A549 (cell line): ENCODE results near the gene SAP130. TPM values are rescaled to one million over a fixed set of nuclear protein-coding genes. Genes with fewer than 3 reads are reported as not detected.

Source experiments
- ATAC-seq, 2 experiments: fragments of 200-7000 bp in 1 of 2; fragments of >200 bp in 1 of 2; cut with Nextera tagmentation in 1 of 2; cut with Tn5 transposase in 1 of 2; 3 replicates each; pipeline versions ENCODE4 v1.8.0 to v1.9.1; 2018 to 2020; ENCODE audit warnings: mild to moderate bottlenecking in 1 of 2, moderate library complexity in 1 of 2
- CTCF ChIA-PET: fragments of 300-600 bp; sonication (Branson Sonifier 250); formaldehyde crosslinking; extraction: SDS; loops from one replicate; lab custom pipeline; 2021; ENCODE audit warnings: antibody characterized with exemption, inconsistent platforms; lab: Yijun Ruan, JAX
- POLR2A ChIA-PET: fragments of 350-600 bp; formaldehyde crosslinking; extraction: SDS; loops from one replicate; lab custom pipeline; 2021; ENCODE audit warnings: antibody characterized with exemption, inconsistent platforms; lab: Yijun Ruan, JAX
- DNase-seq, 2 experiments: peaks; one replicate each; pipeline versions ENCODE4 v3.0.0 to v3.0.0-alpha.2; 2011 to 2016; ENCODE audit warnings: low read depth in 1 of 2, low spot score in 1 of 2
- FAIRE-seq: peaks from 2 replicates; lab custom pipeline; 2011; peaks lifted over from hg19 to GRCh38; lab: Jason Lieb, UNC
- H3K27ac ChIP-seq, 2 experiments: fragments of >200 bp; sonication (Bioruptor Twin); formaldehyde crosslinking; 3 replicates each; pipeline ENCODE4 v1.5.1; 2016 to 2017
- H3K4me1 ChIP-seq: fragments of >200 bp; sonication (Bioruptor Twin); formaldehyde crosslinking; 3 replicates; pipeline ENCODE4 v1.6.1; 2016
- H3K4me2 ChIP-seq: fragments of >200 bp; sonication (Bioruptor Twin); formaldehyde crosslinking; 3 replicates; pipeline ENCODE4 v1.6.1; 2016
- H3K4me3 ChIP-seq: fragments of >200 bp; sonication (Bioruptor Twin); formaldehyde crosslinking; 3 replicates; pipeline ENCODE4 v1.5.1; 2016
- H3K9me3 ChIP-seq: fragments of >200 bp; sonication (Bioruptor Twin); formaldehyde crosslinking; 3 replicates; pipeline ENCODE4 v1.6.1; 2016
- BHLHE40 ChIP-seq: IDR thresholded peaks from 2 replicates; pipeline ENCODE4 v1.6.1; 2012; ENCODE audit warnings: low read depth, low read length, inconsistent platforms
- CEBPB ChIP-seq, 2 experiments: fragments of >200 bp in 1 of 2; sonication (Bioruptor Twin) in 1 of 2; formaldehyde crosslinking in 1 of 2; IDR thresholded peaks; 2 replicates each; pipeline ENCODE4 v1.6.1; 2012 to 2016
- CHD2 ChIP-seq: fragments of 150-350 bp; IDR thresholded peaks from 2 replicates; pipeline ENCODE4 v1.6.1; 2014; ENCODE audit warnings: low read length; ENCODE audit not compliant: partially characterized antibody
- EHMT2 ChIP-seq: fragments of 200-600 bp; sonication (generic); IDR thresholded peaks from 2 replicates; pipeline ENCODE4 v1.6.1; 2016; ENCODE audit warnings: antibody characterized with exemption, low read depth, mild to moderate bottlenecking, moderate library complexity
- ELK1 ChIP-seq: fragments of 150-350 bp; IDR thresholded peaks from 2 replicates; pipeline ENCODE4 v1.6.1; 2014; ENCODE audit warnings: low read depth, mild to moderate bottlenecking, low read length
- ESRRA ChIP-seq: fragments of 150-350 bp; IDR thresholded peaks from 2 replicates; pipeline ENCODE4 v1.6.1; 2014; ENCODE audit warnings: mild to moderate bottlenecking, low read length, borderline replicate concordance
- FOSL2 ChIP-seq, 2 experiments: fragments of 450-650 bp in 1 of 2; fragments of >200 bp in 1 of 2; sonication (Bioruptor Twin) in 1 of 2; formaldehyde crosslinking; IDR thresholded peaks; 2 replicates each; pipeline versions ENCODE4 v1.5.0 to v1.6.1; 2016 to 2020; ENCODE audit warnings: mild to moderate bottlenecking in 1 of 2, moderate library complexity in 1 of 2
- GATA3 ChIP-seq: IDR thresholded peaks from 2 replicates; pipeline ENCODE4 v1.6.1; 2012; ENCODE audit warnings: borderline replicate concordance
- HES2 ChIP-seq: fragments of >200 bp; sonication (Bioruptor Twin); formaldehyde crosslinking; IDR thresholded peaks from 2 replicates; pipeline ENCODE4 v1.6.1; 2016
- HEYL ChIP-seq: fragments of 250-450 bp; sonication (Bioruptor Pico); IDR thresholded peaks from 2 replicates; pipeline ENCODE4 v1.8.0; 2021; ENCODE audit warnings: mild to moderate bottlenecking, moderate library complexity
- HOXA7 ChIP-seq: fragments of 250-450 bp; sonication (Bioruptor Pico); IDR thresholded peaks from 2 replicates; pipeline ENCODE4 v1.5.0; 2020; ENCODE audit warnings: mild to moderate bottlenecking, moderate library complexity
- HOXB13 ChIP-seq: fragments of 250-450 bp; sonication (Bioruptor Pico); IDR thresholded peaks from 2 replicates; pipeline ENCODE4 v1.5.0; 2020; ENCODE audit warnings: low read depth, mild to moderate bottlenecking, moderate library complexity
- KDM5A ChIP-seq: fragments of 200-600 bp; sonication (generic); IDR thresholded peaks from 2 replicates; pipeline ENCODE4 v1.6.1; 2016; ENCODE audit warnings: antibody characterized with exemption, mild to moderate bottlenecking
- RAD21 ChIP-seq, 2 experiments: fragments of >200 bp in 1 of 2; sonication (Bioruptor Twin) in 1 of 2; formaldehyde crosslinking in 1 of 2; IDR thresholded peaks in 1 of 2; conservative IDR thresholded peaks in 1 of 2; 2 replicates in 1 of 2; 3 replicates in 1 of 2; pipeline ENCODE4 v1.6.1; 2012 to 2018; ENCODE audit warnings: inconsistent platforms in 1 of 2
- RCOR1 ChIP-seq: fragments of 150-350 bp; IDR thresholded peaks from 2 replicates; pipeline ENCODE4 v1.6.1; 2014; ENCODE audit warnings: antibody characterized with exemption, low read length, low read depth
- TP53 ChIP-seq: fragments of 250-450 bp; sonication (Bioruptor Pico); IDR thresholded peaks from 2 replicates; pipeline ENCODE4 v1.5.0; 2021; ENCODE audit warnings: mild to moderate bottlenecking, moderate library complexity
- ZC3H11A ChIP-seq: fragments of 450-650 bp; IDR thresholded peaks from 2 replicates; pipeline ENCODE4 v1.6.1; 2014; ENCODE audit warnings: antibody characterized with exemption, mild to moderate bottlenecking
- ZFP36 ChIP-seq: fragments of 450-650 bp; IDR thresholded peaks from 2 replicates; pipeline ENCODE4 v1.6.1; 2014; ENCODE audit warnings: borderline replicate concordance; ENCODE audit not compliant: partially characterized antibody
- WGBS: methylation state at CpG from one replicate; pipeline ENCODE4 v1.1.6; 2017; ENCODE audit errors: missing lambda C conversion rate; 5-methylcytosine and 5-hydroxymethylcytosine counted together
- polyA plus RNA-seq, 4 experiments: library from polyadenylated mRNA; depleted of rRNA in 3 of 4; stranded (reverse); fragments of >200 nt; fragmentation: RNase III in 1 of 4; extraction: RNeasy Plus Mini Kit Qiagen cat#74134 plus additional on column Dnase treatment in 1 of 4; gene quantifications; 2 replicates in 3 of 4; 3 replicates in 1 of 4; pipeline ENCODE4 v1.2.3, GENCODE V29; 2011 to 2017
- TF ChIP-seq, protein P1 (sequence below): fragments of 200-600 bp; sonication (generic); IDR thresholded peaks from 2 replicates; pipeline ENCODE4 v1.6.1; 2016; ENCODE audit warnings: antibody characterized with exemption, mild to moderate bottlenecking, moderate library complexity
- TF ChIP-seq, protein P2 (sequence below): fragments of 450-650 bp; IDR thresholded peaks from 2 replicates; pipeline ENCODE4 v1.6.1; 2014; ENCODE audit warnings: antibody characterized with exemption
- TF ChIP-seq, protein P3 (sequence below): IDR thresholded peaks from 2 replicates; pipeline ENCODE4 v1.6.1; 2012; ENCODE audit warnings: low read depth, borderline replicate concordance
- TF ChIP-seq, protein P4 (sequence below): IDR thresholded peaks from 2 replicates; pipeline ENCODE4 v1.6.1; 2012

SAP130 gene
- polyA plus RNA-seq, 2 of the 4 experiments (the other 2 are of a cell fraction) = 13.9 to 15.1 TPM

DNA sequence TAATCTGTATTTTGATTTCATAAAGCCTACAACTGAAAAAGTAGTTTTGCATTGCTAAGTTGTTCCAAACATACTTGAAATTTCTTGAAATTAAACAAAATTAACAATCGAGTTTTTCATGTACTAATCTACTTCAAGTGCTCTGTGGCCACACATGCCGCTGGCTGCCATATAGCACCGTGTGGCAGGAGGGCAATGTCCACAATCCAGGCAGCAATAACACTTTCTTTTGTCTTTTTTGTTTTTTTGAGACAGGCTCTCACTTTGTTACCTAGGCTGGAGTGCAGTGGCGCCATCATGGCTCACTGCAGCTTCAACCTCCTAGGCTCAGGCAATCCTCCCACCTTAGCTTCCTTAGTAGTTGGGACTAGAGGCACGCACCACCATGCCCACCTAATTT lies 36.1 kb downstream of the SAP130 start:
- no peak for ATAC-seq

DNA sequence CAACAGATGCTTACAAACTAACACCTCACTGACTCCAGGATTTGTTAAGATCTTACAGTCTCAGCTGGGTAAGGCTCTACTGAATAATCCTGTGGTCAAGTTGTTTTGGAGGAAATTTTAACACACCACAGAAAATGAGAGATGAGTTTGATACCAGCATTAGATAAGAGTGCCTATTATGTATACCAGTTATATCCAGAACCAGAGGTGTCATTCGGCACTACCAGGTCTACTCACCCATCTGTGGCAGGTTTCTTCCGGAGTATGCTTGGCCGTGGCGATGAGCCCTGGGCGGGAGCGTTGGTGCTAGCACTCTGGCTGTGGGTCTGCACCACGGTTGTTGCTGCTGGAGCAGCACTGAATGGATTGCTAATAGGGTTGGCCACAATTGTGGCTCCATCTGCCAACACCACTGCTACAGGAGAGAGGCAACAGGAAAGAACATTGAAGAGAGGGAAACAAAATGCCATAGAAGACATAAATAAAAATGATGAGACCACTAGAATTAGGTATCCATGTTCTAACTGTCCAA lies 41.2 kb downstream of the SAP130 start:
- ATAC-seq (no peak), FAIRE-seq (no peak)
- POLR2A ChIA-PET = no interaction called here

More for the DNA sequence above, 36.1 kb downstream of the SAP130 start:
- POLR2A ChIA-PET = no interaction called here
- Histone ChIP-seq H3K9me3 (no peaks in the 10 kb centered on the region), H3K4me1 (no peaks in the 10 kb centered on the region), H3K4me3 (no peak overlapping the region), H3K4me2 (no peak overlapping the region)
- 79% methylated on average over 5 of the region's 5 CpGs for WGBS
- CTCF ChIA-PET = no interaction called here
- TF ChIP-seq HOXB13 (no peak), CEBPB (IDR thresholded peaks at IDR 0.05) (no peak), HOXA7 (CRISPR knock-in tag) (no peak), ESRRA (no peak), ZC3H11A (no peak), RCOR1 (no peak), KDM5A (no peak), ZFP36 (no peak)
- TF ChIP-seq, protein P1, sequence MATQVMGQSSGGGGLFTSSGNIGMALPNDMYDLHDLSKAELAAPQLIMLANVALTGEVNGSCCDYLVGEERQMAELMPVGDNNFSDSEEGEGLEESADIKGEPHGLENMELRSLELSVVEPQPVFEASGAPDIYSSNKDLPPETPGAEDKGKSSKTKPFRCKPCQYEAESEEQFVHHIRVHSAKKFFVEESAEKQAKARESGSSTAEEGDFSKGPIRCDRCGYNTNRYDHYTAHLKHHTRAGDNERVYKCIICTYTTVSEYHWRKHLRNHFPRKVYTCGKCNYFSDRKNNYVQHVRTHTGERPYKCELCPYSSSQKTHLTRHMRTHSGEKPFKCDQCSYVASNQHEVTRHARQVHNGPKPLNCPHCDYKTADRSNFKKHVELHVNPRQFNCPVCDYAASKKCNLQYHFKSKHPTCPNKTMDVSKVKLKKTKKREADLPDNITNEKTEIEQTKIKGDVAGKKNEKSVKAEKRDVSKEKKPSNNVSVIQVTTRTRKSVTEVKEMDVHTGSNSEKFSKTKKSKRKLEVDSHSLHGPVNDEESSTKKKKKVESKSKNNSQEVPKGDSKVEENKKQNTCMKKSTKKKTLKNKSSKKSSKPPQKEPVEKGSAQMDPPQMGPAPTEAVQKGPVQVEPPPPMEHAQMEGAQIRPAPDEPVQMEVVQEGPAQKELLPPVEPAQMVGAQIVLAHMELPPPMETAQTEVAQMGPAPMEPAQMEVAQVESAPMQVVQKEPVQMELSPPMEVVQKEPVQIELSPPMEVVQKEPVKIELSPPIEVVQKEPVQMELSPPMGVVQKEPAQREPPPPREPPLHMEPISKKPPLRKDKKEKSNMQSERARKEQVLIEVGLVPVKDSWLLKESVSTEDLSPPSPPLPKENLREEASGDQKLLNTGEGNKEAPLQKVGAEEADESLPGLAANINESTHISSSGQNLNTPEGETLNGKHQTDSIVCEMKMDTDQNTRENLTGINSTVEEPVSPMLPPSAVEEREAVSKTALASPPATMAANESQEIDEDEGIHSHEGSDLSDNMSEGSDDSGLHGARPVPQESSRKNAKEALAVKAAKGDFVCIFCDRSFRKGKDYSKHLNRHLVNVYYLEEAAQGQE = no peak
- TF ChIP-seq, all 56 proteins: peak for 0
- DNase-seq (no peak), FAIRE-seq (no peak)
- H3K27ac ChIP-seq = no peak overlapping the region

More for the DNA sequence above, 41.2 kb downstream of the SAP130 start:
- TF ChIP-seq ELK1 (no peak), ZFP36 (no peak), KDM5A (no peak), HEYL (no peak), HOXB13 (no peak), EHMT2 (no peak), GATA3 (no peak), HES2 (no peak), BHLHE40 (no peak), CHD2 (no peak), HOXA7 (CRISPR knock-in tag) (no peak), RAD21 (conservative IDR thresholded peaks at IDR 0.05 in 1 of 2, IDR thresholded peaks at IDR 0.05 in 1 of 2) (no peak), FOSL2 (IDR thresholded peaks at IDR 0.05) (no peak), FOSL2 (CRISPR knock-in tag; IDR thresholded peaks at IDR 0.05) (no peak), TP53 (CRISPR knock-in tag) (no peak)
- TF ChIP-seq, protein P2, sequence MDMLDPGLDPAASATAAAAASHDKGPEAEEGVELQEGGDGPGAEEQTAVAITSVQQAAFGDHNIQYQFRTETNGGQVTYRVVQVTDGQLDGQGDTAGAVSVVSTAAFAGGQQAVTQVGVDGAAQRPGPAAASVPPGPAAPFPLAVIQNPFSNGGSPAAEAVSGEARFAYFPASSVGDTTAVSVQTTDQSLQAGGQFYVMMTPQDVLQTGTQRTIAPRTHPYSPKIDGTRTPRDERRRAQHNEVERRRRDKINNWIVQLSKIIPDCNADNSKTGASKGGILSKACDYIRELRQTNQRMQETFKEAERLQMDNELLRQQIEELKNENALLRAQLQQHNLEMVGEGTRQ = no peak
- TF ChIP-seq, protein P3, sequence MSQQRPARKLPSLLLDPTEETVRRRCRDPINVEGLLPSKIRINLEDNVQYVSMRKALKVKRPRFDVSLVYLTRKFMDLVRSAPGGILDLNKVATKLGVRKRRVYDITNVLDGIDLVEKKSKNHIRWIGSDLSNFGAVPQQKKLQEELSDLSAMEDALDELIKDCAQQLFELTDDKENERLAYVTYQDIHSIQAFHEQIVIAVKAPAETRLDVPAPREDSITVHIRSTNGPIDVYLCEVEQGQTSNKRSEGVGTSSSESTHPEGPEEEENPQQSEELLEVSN = no peak
- TF ChIP-seq, protein P1 = no peak
- TF ChIP-seq, protein P4, sequence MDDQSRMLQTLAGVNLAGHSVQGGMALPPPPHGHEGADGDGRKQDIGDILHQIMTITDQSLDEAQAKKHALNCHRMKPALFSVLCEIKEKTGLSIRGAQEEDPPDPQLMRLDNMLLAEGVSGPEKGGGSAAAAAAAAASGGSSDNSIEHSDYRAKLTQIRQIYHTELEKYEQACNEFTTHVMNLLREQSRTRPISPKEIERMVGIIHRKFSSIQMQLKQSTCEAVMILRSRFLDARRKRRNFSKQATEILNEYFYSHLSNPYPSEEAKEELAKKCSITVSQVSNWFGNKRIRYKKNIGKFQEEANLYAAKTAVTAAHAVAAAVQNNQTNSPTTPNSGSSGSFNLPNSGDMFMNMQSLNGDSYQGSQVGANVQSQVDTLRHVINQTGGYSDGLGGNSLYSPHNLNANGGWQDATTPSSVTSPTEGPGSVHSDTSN = no peak
- no peaks in the 10 kb centered on the region for H3K9me3 ChIP-seq
- CTCF ChIA-PET = interaction anchor here (2.8 kb wide), 1 partner anchor 13 kb away, joined by 8 read pairs; no protein-coding TSS in a partner anchor
- no peak overlapping the region for H3K4me2 ChIP-seq
- WGBS = 67% methylated on average over 1 of the region's 7 CpGs
- no peaks in the 10 kb centered on the region for H3K4me1 ChIP-seq
- DNase-seq = no peak
- H3K27ac ChIP-seq = no peak overlapping the region
- no peak overlapping the region for H3K4me3 ChIP-seq
